CD4-positive, alpha-beta T cell treated with Interleukin-4 for 1 hour (primary cell): ENCODE results near the gene PUM2.
"Not testable (repeated sequence)": the region's sequence is repeated elsewhere in the genome, so short reads cannot be mapped to it uniquely, and the experiment has no call there.

Experiments used
- DNase-seq, 2 donors: peaks; one replicate each; pipeline ENCODE4 v3.0.0-alpha.2; 2020 to 2022

Gene PUM2

GRCh38 chr2:20370191-20370590 is 19.5 kb upstream of the PUM2 start:
- no peak for DNase-seq

- DNase-seq, result no peak
Observed at GRCh38 chr2:20369366-20369765, 18.7 kb upstream of the PUM2 start.

GRCh38 chr2:20368706-20369105 is 18.1 kb upstream of the PUM2 start:
- DNase-seq, result no peak

- not testable (repeated sequence) for DNase-seq
Observed at GRCh38 chr2:20367929-20368328, 17.3 kb upstream of the PUM2 start.

GRCh38 chr2:20366672-20367116 is 16.1 kb upstream of the PUM2 start:
- DNase-seq, result no peak

GRCh38 chr2:20365249-20365817 is 14.7 kb upstream of the PUM2 start:
- DNase-seq, result no peak

GRCh38 chr2:20363578-20363977 is 12.9 kb upstream of the PUM2 start:
- DNase-seq, result no peak

- DNase-seq, result no peak
Observed at GRCh38 chr2:20362701-20363435, 12.2 kb upstream of the PUM2 start.

GRCh38 chr2:20361893-20362292 is 11.2 kb upstream of the PUM2 start:
- DNase-seq, result no peak

GRCh38 chr2:20359096-20359495 is 8.5 kb upstream of the PUM2 start:
- DNase-seq, result no peak

- DNase-seq, result no peak
Observed at GRCh38 chr2:20357638-20358389, 7.2 kb upstream of the PUM2 start.

- DNase-seq, result no peak
Observed at GRCh38 chr2:20356042-20356441, 5.4 kb upstream of the PUM2 start.

- DNase-seq, result no peak
Observed at GRCh38 chr2:20355131-20355530, 4.5 kb upstream of the PUM2 start.

GRCh38 chr2:20353241-20353992 is 2.8 kb upstream of the PUM2 start:
- DNase-seq, result no peak

- no peak for DNase-seq
Observed at GRCh38 chr2:20352581-20353216, 2.1 kb upstream of the PUM2 start.

GRCh38 chr2:20352230-20352578 is 1.6 kb upstream of the PUM2 start:
- DNase-seq, result no peak

- no peak for DNase-seq
Observed at GRCh38 chr2:20351555-20352229, 1.0 kb upstream of the PUM2 start.

- peak; percentile 29 to 61 for DNase-seq
Observed at GRCh38 chr2:20350041-20350712, 467 bp downstream of the PUM2 start.

GRCh38 chr2:20349513-20349921 is 1.1 kb downstream of the PUM2 start:
- no peak for DNase-seq

- no peak for DNase-seq
Observed at GRCh38 chr2:20348542-20348941, 2.1 kb downstream of the PUM2 start.

- no peak for DNase-seq
Observed at GRCh38 chr2:20346565-20347381, 3.9 kb downstream of the PUM2 start.
